ENCODE results near the gene MS4A18.

DNA sequence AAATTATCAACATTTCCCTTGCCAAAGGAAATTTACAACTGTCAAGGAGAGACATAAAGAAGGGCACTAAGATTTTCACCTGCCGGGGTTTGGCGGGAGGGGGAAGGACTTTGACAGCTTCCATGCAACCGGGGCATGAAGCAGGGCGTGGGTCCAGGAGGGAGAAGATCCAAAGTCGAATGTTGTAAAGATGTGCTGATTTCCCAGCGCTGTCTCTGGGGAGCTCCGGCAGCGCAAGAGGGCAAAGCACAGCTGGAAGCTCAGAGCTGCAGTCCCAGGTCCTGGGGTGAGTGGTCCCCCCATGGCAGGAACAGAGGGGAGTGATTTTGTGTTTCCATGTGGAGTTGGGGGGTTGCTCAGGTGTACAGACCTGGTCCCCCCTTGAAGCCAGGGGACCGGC lies 60.6 kb downstream of the MS4A18 start, which contains the start of gene MS4A10:
- TF ChIP-seq POLR2A (IDR thresholded peaks at IDR 0.05; ENCODE audit: low read depth, low read length) (no peak), POLR2AphosphoS5 (IDR thresholded peaks at IDR 0.05; ENCODE audit: low read depth, low read length) (no peak), TAF1 (IDR thresholded peaks at IDR 0.05; ENCODE audit: low read depth, low read length) (no peak), PAX5 (IDR thresholded peaks at IDR 0.05; ENCODE audit: insufficient read depth, low read length, severe bottlenecking) (no peak)

Measured in GM12891 (cell line).